Subcutaneous adipose tissue (tissue), 4 donors: ENCODE measurements around the gene NLE1. TPM values are rescaled to one million over a fixed set of nuclear protein-coding genes. Genes with fewer than 3 reads are reported as not detected.

Experiments
- CTCF ChIP-seq: fragments of 450-650 bp; IDR thresholded peaks from one replicate; pipeline ENCODE4 v1.5.1; 2016; ENCODE audit warnings: low read depth, mild to moderate bottlenecking, control low read depth, antibody characterized with exemption, moderate library complexity
- total RNA-seq, 4 donors: library from RNA; depleted of rRNA; stranded (reverse); fragments of >200 nt; gene quantifications; one replicate each; pipeline ENCODE4 v1.1.0, GENCODE V29; 2016

NLE1 gene
- total RNA-seq, 4 donors from 2014 or later, result 5.1 to 21.9 (median 14.7) TPM

DNA sequence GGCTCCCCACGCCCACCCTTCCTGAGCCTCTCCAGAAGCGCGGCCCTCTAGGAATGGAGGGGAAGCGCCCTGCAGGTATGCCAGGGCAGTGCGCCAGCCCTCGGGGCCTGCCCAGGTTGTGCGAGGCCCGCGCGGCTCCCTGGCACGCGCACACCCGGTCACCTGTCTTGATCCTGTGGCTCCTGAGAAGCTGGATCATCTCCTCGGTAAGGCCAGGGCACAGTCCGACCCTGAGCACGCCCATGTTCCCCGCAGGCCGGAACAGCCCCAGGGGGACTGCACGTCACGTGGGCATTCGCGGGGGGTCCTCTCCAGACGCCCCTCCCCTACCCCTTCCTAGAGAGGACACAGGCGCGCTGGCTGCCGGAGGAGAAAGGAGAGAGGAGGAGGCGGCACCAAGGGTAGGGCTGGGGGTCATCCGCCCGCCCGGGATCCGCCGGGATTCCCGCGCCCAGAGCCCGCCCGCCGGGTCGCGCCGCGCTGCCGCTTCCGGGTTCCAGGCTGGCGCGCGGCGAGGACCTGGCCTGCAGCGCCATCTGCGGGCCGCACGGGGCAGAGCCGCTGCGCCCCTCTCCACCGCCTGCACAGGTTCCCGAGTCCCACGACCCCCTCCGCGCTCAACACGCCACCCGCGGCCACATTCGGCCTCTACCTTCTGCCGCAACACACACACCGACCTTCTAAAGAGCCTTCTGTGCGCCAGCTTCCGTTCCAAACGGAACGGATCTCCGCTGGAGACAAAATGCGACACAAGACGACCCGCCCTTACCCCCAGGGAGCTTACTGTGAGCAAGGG lies 22.5 kb downstream of the NLE1 start, which contains the start of gene RAD51D:
Gene RAD51D, minus strand, starts transcription at position 491 of the 796 bp plus-strand sequence. Its CDS starts 247 bp downstream, at position 244.
- no peak for TF ChIP-seq CTCF

- TF ChIP-seq CTCF, result no peak
Observed at GRCh38 chr17:35117984-35118383, 24.1 kb downstream of the NLE1 start.

- no peak for TF ChIP-seq CTCF
Observed at GRCh38 chr17:35116845-35117244, 25.3 kb downstream of the NLE1 start.

DNA sequence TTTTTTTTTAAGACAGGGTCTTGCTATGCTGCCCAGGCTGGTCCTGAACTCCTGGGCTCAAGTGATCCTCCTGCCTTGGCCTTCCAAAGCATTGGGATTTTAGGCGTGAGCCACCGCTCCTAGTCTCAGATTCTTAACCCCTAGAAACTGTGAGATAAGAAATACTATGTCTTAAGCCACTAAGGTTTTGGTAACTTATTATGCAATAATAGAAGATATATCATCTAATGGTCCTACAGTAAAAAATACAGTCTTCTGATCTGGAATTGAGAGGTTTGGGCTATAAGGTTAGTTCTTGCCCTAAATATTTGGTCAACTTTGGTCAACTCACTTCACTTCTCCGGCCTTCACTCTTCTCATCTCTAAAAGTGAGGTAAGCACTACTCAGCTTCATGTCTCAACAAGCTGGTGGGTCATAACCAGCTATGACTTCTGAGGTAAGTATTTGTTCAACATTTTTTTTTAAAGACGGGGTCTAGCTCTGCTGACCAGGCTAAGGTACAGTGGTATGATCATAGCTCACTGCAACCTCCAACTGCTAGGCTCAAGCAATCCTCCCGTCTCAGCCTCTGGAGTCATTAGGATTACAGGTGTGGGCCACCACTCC lies 37.2 kb downstream of the NLE1 start:
- no peak for TF ChIP-seq CTCF

GRCh38 chr17:35103271-35103670 lies 38.8 kb downstream of the NLE1 start:
- no peak for TF ChIP-seq CTCF

DNA sequence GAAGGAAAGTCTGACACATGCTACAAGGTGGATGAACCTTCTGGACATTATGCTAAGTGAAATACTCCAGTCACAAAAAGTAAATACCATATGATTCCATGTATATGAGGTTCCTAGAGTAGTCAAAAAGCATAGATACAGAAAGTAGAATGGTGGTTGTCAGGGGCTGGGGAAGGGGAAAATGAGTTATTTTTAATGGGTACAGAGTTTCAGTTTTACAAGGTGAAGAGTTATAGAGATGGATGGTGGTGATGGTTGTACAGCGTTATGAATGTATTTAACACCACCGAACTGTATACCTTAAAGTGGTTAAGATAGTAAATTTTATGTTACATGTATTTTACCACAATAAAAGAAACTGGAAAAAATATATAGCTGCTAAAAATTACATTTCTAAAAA lies 40.4 kb downstream of the NLE1 start:
- TF ChIP-seq CTCF, result no peak

GRCh38 chr17:35101036-35101435 lies 41.1 kb downstream of the NLE1 start:
- no peak for TF ChIP-seq CTCF
